ENCODE results near the gene BRMS1.

- no peak for TF ChIP-seq EZH2 (IDR thresholded peaks at IDR 0.05; ENCODE audit: insufficient read depth, poor library complexity, severe bottlenecking)
- no peak for TF ChIP-seq EZH2phosphoT487 (IDR thresholded peaks at IDR 0.05; ENCODE audit: insufficient read depth, low read depth)
These were observed 21.1 kb upstream of the BRMS1 start for GRCh38 chr11:66365711-66366619.
